ENCODE data around the gene SLF2. TPM values are rescaled to one million over a fixed set of nuclear protein-coding genes. Genes with fewer than 3 reads are reported as not detected.

Gene SLF2
- total and polyA plus RNA-seq, 2 of the 8 experiments (the other 6 are each of a cell fraction or from before 2014, with no cell fraction given) = 5.5 to 20.9 TPM

DNA sequence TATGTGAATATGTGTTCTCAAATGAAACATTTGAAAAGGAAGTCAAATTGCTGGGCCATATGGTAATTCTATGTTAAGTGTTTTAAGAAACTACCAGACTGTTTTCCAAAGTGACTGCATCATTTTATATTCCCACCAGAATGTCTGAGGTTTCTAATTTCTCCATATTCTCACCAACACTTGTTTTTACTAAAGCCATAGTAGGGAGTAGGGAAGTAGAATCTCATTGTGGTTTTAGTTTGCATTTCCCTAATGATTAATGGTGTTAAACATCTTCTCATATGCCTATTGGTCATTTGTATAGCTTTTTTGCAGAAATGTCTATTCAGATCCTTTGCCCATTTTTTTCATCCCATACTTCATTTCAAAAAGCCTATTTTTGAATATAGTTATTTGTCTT, 47.5 kb downstream of the SLF2 start:
- no peak for FAIRE-seq
- H3K4me1 ChIP-seq (replicated peaks in 1 of 4; ENCODE audit: control insufficient read depth in 3 of 4, insufficient read depth in 4 of 4, low read length in 3 of 4) = no peaks in the 10 kb centered on the region
- TF ChIP-seq USF2 (IDR thresholded peaks at IDR 0.05; ENCODE audit: low read length) (no peak), E2F6 (IDR thresholded peaks at IDR 0.05) (no peak), KDM4A (IDR thresholded peaks at IDR 0.05; ENCODE audit: low read depth, low read length, severe bottlenecking) (no peak)

More for the DNA sequence above, 47.5 kb downstream of the SLF2 start:
- Histone ChIP-seq H2BK20ac (ENCODE audit: low read length) (no peak overlapping the region), H2AFZ (ENCODE audit: low read length) (no peak overlapping the region), H3K4ac (replicated peaks; ENCODE audit: insufficient read length, low read depth, low read length) (no peak overlapping the region), H3K9me3 (ENCODE audit: insufficient read depth in 2 of 2, low read depth in 1 of 2, low read length in 1 of 2) (no peaks in the 10 kb centered on the region), H3K4me2 (ENCODE audit: insufficient read depth in 1 of 2, low read depth in 2 of 2, low read length in 2 of 2) (no peak overlapping the region), H3K14ac (ENCODE audit: insufficient read length) (no peak overlapping the region), H3K9ac (replicated peaks in 1 of 4; ENCODE audit: extremely low read depth in 1 of 4, low read depth in 3 of 4, low read length in 3 of 4) (no peak overlapping the region), H2BK120ac (replicated peaks; ENCODE audit: low read depth, low read length) (no peak overlapping the region), H3K23me2 (ENCODE audit: low read depth, low read length) (no peaks in the 10 kb centered on the region), H4K5ac (ENCODE audit: insufficient read length, low read depth, low read length) (no peak overlapping the region), H3K4me3 (ENCODE audit: extremely low read depth in 1 of 4, insufficient read depth in 2 of 4, low read depth in 3 of 4, low read length in 4 of 4) (no peak overlapping the region), H2BK5ac (ENCODE audit: low read depth, low read length) (no peak overlapping the region), H4K20me1 (replicated peaks in 1 of 2; ENCODE audit: control insufficient read depth in 1 of 2, insufficient read depth in 2 of 2, low read length in 2 of 2) (no peaks in the 10 kb centered on the region), H3K79me2 (ENCODE audit: control insufficient read depth in 1 of 2, insufficient read depth in 2 of 2, low read length in 2 of 2) (no peaks in the 10 kb centered on the region), H3K27ac (ENCODE audit: low read depth, low read length) (no peak overlapping the region), H3K79me1 (ENCODE audit: low read depth, low read length) (no peaks in the 10 kb centered on the region), H2BK12ac (ENCODE audit: low read depth, low read length) (no peak overlapping the region), H3K23ac (ENCODE audit: insufficient read length) (no peak overlapping the region), H3K27me3 (replicated peaks in 1 of 4; ENCODE audit: control insufficient read depth in 3 of 4, extremely low read depth in 1 of 4, insufficient read depth in 3 of 4, low read length in 3 of 4) (no peaks in the 10 kb centered on the region), H2AK5ac (ENCODE audit: low read depth, low read length) (no peak overlapping the region), H3K18ac (ENCODE audit: extremely low read depth, low read length) (no peak overlapping the region), H3K36me3 (ENCODE audit: control insufficient read depth in 2 of 4, insufficient read depth in 4 of 4, low read length in 3 of 4) (peaks cover 2 to 43% (median 6%) of the 10 kb centered on the region in 4 experiments; a peak in 4 of 8 replicates), H4K91ac (replicated peaks; ENCODE audit: insufficient read length, low read length) (no peak overlapping the region), H4K8ac (ENCODE audit: extremely low read depth, insufficient read depth, low read length) (no peak overlapping the region), H3K56ac (replicated peaks; ENCODE audit: insufficient read length, low read depth, low read length) (no peak overlapping the region), H2BK15ac (ENCODE audit: low read length) (no peak overlapping the region)
- no peak for DNase-seq (ENCODE audit: low read depth in 1 of 2, low spot score in 2 of 2)
- ChIA-PET POLR2A (ENCODE audit: partially characterized antibody) (no interaction called here), CTCF (ENCODE audit: partially characterized antibody) (interaction anchor here (0.7 kb wide), 1 partner anchor 78 kb away, joined by 3 read pairs; no protein-coding TSS in a partner anchor)
